HEK293 (cell line): ENCODE measurements around the gene CNTFR.

Experiments used
- GFI1B ChIP-seq: fragments of 450-650 bp; formaldehyde crosslinking; IDR thresholded peaks from 2 replicates; pipeline ENCODE4 v1.5.1; 2016; ENCODE audit warnings: missing biosample characterization, missing genetic modification characterization
- GLIS1 ChIP-seq: fragments of 450-650 bp; formaldehyde crosslinking; IDR thresholded peaks from 2 replicates; pipeline ENCODE4 v1.5.1; 2016; ENCODE audit warnings: missing biosample characterization, missing genetic modification characterization
- HOXA7 ChIP-seq: sonication (generic); formaldehyde crosslinking; IDR thresholded peaks from 2 replicates; pipeline ENCODE4 v1.8.1; 2022; ENCODE audit warnings: missing genetic modification reagents, borderline replicate concordance
- IKZF3 ChIP-seq: fragments of 450-650 bp; IDR thresholded peaks from 2 replicates; pipeline ENCODE4 v1.5.0; 2018; ENCODE audit warnings: missing biosample characterization, mild to moderate bottlenecking, missing genetic modification characterization, moderate library complexity
- KLF16 ChIP-seq: fragments of 450-650 bp; formaldehyde crosslinking; IDR thresholded peaks from 2 replicates; pipeline ENCODE4 v1.5.1; 2017; ENCODE audit warnings: missing biosample characterization, missing genetic modification characterization
- KLF8 ChIP-seq: fragments of 450-650 bp; formaldehyde crosslinking; IDR thresholded peaks from 2 replicates; pipeline ENCODE4 v1.5.1; 2016; ENCODE audit warnings: missing biosample characterization, missing genetic modification characterization
- TCF7L2 ChIP-seq: IDR thresholded peaks from 2 replicates; pipeline ENCODE4 v1.6.1; 2011; ENCODE audit warnings: low read depth, mild to moderate bottlenecking, inconsistent platforms, low read length, moderate library complexity, borderline replicate concordance
- ZBTB8A ChIP-seq: fragments of 450-650 bp; formaldehyde crosslinking; IDR thresholded peaks from 2 replicates; pipeline ENCODE4 v1.5.1; 2016; ENCODE audit warnings: missing biosample characterization, missing genetic modification characterization
- ZEB2 ChIP-seq: fragments of 450-650 bp; formaldehyde crosslinking; IDR thresholded peaks from 2 replicates; pipeline ENCODE4 v1.5.1; 2016; ENCODE audit warnings: missing biosample characterization, missing genetic modification characterization
- ZIC2 ChIP-seq: fragments of 450-650 bp; formaldehyde crosslinking; IDR thresholded peaks from 2 replicates; pipeline ENCODE4 v1.5.1; 2016; ENCODE audit warnings: missing biosample characterization, missing genetic modification characterization
- ZNF121 ChIP-seq: fragments of 450-650 bp; formaldehyde crosslinking; IDR thresholded peaks from 2 replicates; pipeline ENCODE4 v1.5.1; 2016; ENCODE audit warnings: missing biosample characterization, missing genetic modification characterization
- ZNF214 ChIP-seq: fragments of 450-650 bp; formaldehyde crosslinking; IDR thresholded peaks from 2 replicates; pipeline ENCODE4 v1.5.1; 2017; ENCODE audit warnings: missing biosample characterization, mild to moderate bottlenecking, missing genetic modification characterization, borderline replicate concordance
- ZNF23 ChIP-seq: fragments of 450-650 bp; formaldehyde crosslinking; IDR thresholded peaks from 2 replicates; pipeline ENCODE4 v1.5.1; 2016; ENCODE audit warnings: missing biosample characterization, missing genetic modification characterization, borderline replicate concordance
- ZNF24 ChIP-seq: fragments of 450-650 bp; formaldehyde crosslinking; IDR thresholded peaks from 2 replicates; pipeline ENCODE4 v1.5.1; 2016; ENCODE audit warnings: missing biosample characterization, missing genetic modification characterization
- ZNF350 ChIP-seq: fragments of 450-650 bp; formaldehyde crosslinking; IDR thresholded peaks from 2 replicates; pipeline ENCODE4 v1.5.0; 2017; ENCODE audit warnings: missing biosample characterization, mild to moderate bottlenecking, missing genetic modification characterization
- ZNF354C ChIP-seq: fragments of 450-650 bp; formaldehyde crosslinking; IDR thresholded peaks from 2 replicates; pipeline ENCODE4 v1.5.1; 2016; ENCODE audit warnings: missing biosample characterization, missing genetic modification characterization, low read depth, borderline replicate concordance
- ZNF423 ChIP-seq: fragments of 450-650 bp; formaldehyde crosslinking; IDR thresholded peaks from 2 replicates; pipeline ENCODE4 v1.5.1; 2016; ENCODE audit warnings: missing biosample characterization, missing genetic modification characterization
- ZNF426 ChIP-seq: fragments of 450-650 bp; formaldehyde crosslinking; IDR thresholded peaks from 2 replicates; pipeline ENCODE4 v1.5.1; 2017; ENCODE audit warnings: missing biosample characterization, missing genetic modification characterization, mild to moderate bottlenecking, inconsistent platforms, moderate library complexity
- ZNF501 ChIP-seq: fragments of 450-650 bp; formaldehyde crosslinking; IDR thresholded peaks from 2 replicates; pipeline ENCODE4 v1.5.1; 2016; ENCODE audit warnings: missing biosample characterization, missing genetic modification characterization
- ZNF654 ChIP-seq: fragments of 450-650 bp; formaldehyde crosslinking; IDR thresholded peaks from 2 replicates; pipeline ENCODE4 v1.5.1; 2016; ENCODE audit warnings: low read depth, missing biosample characterization, missing genetic modification characterization
- ZNF76 ChIP-seq: fragments of 450-650 bp; formaldehyde crosslinking; IDR thresholded peaks from 2 replicates; pipeline ENCODE4; 2016; ENCODE audit warnings: low read depth, missing biosample characterization, missing genetic modification characterization, borderline replicate concordance
- ZNF843 ChIP-seq: fragments of 450-650 bp; formaldehyde crosslinking; IDR thresholded peaks from 2 replicates; pipeline ENCODE4 v1.5.1; 2016; ENCODE audit warnings: missing biosample characterization, missing genetic modification characterization
- ZSCAN16 ChIP-seq: fragments of 450-650 bp; formaldehyde crosslinking; IDR thresholded peaks from 2 replicates; pipeline ENCODE4 v1.5.1; 2016; ENCODE audit warnings: missing biosample characterization, missing genetic modification characterization
- ZSCAN23 ChIP-seq: fragments of 450-650 bp; formaldehyde crosslinking; IDR thresholded peaks from 2 replicates; pipeline ENCODE4 v1.5.1; 2016; ENCODE audit warnings: missing biosample characterization, missing genetic modification characterization
- ZXDB ChIP-seq: fragments of 450-650 bp; formaldehyde crosslinking; IDR thresholded peaks from 2 replicates; pipeline ENCODE4 v1.5.1; 2016; ENCODE audit warnings: missing biosample characterization, missing genetic modification characterization
- TF ChIP-seq, protein P1 (sequence below): fragments of 450-650 bp; formaldehyde crosslinking; IDR thresholded peaks from 2 replicates; pipeline ENCODE4 v1.5.1; 2016; ENCODE audit warnings: missing biosample characterization, missing genetic modification characterization
- TF ChIP-seq, protein P2 (sequence below): fragments of 450-650 bp; formaldehyde crosslinking; IDR thresholded peaks from 2 replicates; pipeline ENCODE4 v1.5.1; 2017; ENCODE audit warnings: missing biosample characterization, missing genetic modification characterization
- TF ChIP-seq, protein P3 (sequence below): fragments of 450-650 bp; formaldehyde crosslinking; IDR thresholded peaks from 2 replicates; pipeline ENCODE4 v1.5.0; 2017; ENCODE audit warnings: missing biosample characterization, missing genetic modification characterization, borderline replicate concordance
- TF ChIP-seq, protein P4 (sequence below): fragments of 450-650 bp; formaldehyde crosslinking; IDR thresholded peaks from 2 replicates; pipeline ENCODE4 v1.5.1; 2016; ENCODE audit warnings: missing biosample characterization, missing genetic modification characterization
- TF ChIP-seq, protein P5 (sequence below): fragments of 450-650 bp; formaldehyde crosslinking; IDR thresholded peaks from 2 replicates; pipeline ENCODE4 v1.5.1; 2016; ENCODE audit warnings: missing biosample characterization, missing genetic modification characterization, borderline replicate concordance
- TF ChIP-seq, protein P6 (sequence below): fragments of 450-650 bp; formaldehyde crosslinking; IDR thresholded peaks from 2 replicates; pipeline ENCODE4 v1.5.1; 2016; ENCODE audit warnings: missing biosample characterization, missing genetic modification characterization

Gene CNTFR

DNA sequence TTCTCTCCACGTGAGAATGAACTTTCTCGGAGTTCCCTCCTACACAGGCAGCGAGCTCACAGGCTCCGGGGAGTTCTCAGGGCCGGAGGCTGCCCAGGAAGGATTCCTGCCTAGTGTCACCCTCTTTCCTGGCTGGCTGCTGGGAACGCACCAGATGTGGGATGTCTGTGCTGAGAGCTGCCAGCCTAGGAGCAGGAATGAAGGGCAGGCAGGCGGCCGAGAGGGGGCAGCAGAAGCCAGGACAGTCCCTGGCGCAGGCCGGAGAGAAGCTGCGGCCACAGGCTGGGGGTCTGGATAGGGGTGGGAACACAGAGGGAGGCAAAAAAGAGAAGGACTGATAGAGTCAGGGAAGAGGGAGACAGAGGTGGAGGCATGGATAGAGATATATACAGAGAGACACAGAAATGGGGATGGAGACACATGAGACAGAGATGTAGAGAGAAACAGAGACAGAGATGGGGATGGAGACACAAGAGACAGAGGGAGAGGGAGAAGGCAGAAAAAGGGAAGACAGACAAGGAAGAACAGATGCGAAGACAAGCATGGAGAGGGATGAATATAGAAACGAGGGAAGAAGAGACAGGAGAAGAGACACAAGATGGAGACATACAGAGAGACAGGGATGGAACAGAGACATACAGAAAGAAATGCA lies 41.4 kb downstream of the CNTFR start (continued):
- TF ChIP-seq, protein P1, sequence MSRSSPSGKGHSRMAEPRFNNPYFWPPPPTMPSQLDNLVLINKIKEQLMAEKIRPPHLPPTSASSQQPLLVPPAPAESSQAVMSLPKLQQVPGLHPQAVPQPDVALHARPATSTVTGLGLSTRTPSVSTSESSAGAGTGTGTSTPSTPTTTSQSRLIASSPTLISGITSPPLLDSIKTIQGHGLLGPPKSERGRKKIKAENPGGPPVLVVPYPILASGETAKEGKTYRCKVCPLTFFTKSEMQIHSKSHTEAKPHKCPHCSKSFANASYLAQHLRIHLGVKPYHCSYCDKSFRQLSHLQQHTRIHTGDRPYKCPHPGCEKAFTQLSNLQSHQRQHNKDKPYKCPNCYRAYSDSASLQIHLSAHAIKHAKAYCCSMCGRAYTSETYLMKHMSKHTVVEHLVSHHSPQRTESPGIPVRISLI (tag by site-specific recombination), result no peak
- TF ChIP-seq, protein P2, sequence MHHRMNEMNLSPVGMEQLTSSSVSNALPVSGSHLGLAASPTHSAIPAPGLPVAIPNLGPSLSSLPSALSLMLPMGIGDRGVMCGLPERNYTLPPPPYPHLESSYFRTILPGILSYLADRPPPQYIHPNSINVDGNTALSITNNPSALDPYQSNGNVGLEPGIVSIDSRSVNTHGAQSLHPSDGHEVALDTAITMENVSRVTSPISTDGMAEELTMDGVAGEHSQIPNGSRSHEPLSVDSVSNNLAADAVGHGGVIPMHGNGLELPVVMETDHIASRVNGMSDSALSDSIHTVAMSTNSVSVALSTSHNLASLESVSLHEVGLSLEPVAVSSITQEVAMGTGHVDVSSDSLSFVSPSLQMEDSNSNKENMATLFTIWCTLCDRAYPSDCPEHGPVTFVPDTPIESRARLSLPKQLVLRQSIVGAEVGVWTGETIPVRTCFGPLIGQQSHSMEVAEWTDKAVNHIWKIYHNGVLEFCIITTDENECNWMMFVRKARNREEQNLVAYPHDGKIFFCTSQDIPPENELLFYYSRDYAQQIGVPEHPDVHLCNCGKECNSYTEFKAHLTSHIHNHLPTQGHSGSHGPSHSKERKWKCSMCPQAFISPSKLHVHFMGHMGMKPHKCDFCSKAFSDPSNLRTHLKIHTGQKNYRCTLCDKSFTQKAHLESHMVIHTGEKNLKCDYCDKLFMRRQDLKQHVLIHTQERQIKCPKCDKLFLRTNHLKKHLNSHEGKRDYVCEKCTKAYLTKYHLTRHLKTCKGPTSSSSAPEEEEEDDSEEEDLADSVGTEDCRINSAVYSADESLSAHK (tag by site-specific recombination), result no peak
- TF ChIP-seq TCF7L2 (no peak), ZSCAN16 (no peak), ZEB2 (no peak), ZSCAN23 (tag by site-specific recombination) (no peak), ZNF501 (tag by site-specific recombination) (no peak), KLF8 (tag by site-specific recombination) (no peak), ZBTB8A (tag by site-specific recombination) (no peak), ZNF354C (no peak), ZNF76 (tag by site-specific recombination) (no peak), HOXA7 (no peak), ZNF24 (no peak), IKZF3 (tag by site-specific recombination) (no peak), ZNF350 (tag by site-specific recombination) (no peak), GFI1B (tag by site-specific recombination) (no peak), ZNF423 (tag by site-specific recombination) (no peak), KLF16 (tag by site-specific recombination) (no peak), ZNF843 (tag by site-specific recombination) (no peak), GLIS1 (peak; percentile 53), ZNF214 (tag by site-specific recombination) (no peak), ZXDB (tag by site-specific recombination) (no peak), ZIC2 (tag by site-specific recombination) (peak; percentile 20; the same call in 1 of the 2 replicates), ZNF654 (tag by site-specific recombination) (peak; percentile 51), ZNF23 (tag by site-specific recombination) (no peak), ZNF426 (tag by site-specific recombination) (no peak), ZNF121 (tag by site-specific recombination) (no peak)
- TF ChIP-seq, protein P3, sequence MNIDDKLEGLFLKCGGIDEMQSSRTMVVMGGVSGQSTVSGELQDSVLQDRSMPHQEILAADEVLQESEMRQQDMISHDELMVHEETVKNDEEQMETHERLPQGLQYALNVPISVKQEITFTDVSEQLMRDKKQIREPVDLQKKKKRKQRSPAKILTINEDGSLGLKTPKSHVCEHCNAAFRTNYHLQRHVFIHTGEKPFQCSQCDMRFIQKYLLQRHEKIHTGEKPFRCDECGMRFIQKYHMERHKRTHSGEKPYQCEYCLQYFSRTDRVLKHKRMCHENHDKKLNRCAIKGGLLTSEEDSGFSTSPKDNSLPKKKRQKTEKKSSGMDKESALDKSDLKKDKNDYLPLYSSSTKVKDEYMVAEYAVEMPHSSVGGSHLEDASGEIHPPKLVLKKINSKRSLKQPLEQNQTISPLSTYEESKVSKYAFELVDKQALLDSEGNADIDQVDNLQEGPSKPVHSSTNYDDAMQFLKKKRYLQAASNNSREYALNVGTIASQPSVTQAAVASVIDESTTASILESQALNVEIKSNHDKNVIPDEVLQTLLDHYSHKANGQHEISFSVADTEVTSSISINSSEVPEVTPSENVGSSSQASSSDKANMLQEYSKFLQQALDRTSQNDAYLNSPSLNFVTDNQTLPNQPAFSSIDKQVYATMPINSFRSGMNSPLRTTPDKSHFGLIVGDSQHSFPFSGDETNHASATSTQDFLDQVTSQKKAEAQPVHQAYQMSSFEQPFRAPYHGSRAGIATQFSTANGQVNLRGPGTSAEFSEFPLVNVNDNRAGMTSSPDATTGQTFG, result no peak
- TF ChIP-seq, protein P4, sequence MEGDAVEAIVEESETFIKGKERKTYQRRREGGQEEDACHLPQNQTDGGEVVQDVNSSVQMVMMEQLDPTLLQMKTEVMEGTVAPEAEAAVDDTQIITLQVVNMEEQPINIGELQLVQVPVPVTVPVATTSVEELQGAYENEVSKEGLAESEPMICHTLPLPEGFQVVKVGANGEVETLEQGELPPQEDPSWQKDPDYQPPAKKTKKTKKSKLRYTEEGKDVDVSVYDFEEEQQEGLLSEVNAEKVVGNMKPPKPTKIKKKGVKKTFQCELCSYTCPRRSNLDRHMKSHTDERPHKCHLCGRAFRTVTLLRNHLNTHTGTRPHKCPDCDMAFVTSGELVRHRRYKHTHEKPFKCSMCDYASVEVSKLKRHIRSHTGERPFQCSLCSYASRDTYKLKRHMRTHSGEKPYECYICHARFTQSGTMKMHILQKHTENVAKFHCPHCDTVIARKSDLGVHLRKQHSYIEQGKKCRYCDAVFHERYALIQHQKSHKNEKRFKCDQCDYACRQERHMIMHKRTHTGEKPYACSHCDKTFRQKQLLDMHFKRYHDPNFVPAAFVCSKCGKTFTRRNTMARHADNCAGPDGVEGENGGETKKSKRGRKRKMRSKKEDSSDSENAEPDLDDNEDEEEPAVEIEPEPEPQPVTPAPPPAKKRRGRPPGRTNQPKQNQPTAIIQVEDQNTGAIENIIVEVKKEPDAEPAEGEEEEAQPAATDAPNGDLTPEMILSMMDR, result peak; percentile 81
- TF ChIP-seq, protein P5, sequence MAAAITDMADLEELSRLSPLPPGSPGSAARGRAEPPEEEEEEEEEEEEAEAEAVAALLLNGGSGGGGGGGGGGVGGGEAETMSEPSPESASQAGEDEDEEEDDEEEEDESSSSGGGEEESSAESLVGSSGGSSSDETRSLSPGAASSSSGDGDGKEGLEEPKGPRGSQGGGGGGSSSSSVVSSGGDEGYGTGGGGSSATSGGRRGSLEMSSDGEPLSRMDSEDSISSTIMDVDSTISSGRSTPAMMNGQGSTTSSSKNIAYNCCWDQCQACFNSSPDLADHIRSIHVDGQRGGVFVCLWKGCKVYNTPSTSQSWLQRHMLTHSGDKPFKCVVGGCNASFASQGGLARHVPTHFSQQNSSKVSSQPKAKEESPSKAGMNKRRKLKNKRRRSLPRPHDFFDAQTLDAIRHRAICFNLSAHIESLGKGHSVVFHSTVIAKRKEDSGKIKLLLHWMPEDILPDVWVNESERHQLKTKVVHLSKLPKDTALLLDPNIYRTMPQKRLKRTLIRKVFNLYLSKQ (tag by site-specific recombination), result no peak
- TF ChIP-seq, protein P6, sequence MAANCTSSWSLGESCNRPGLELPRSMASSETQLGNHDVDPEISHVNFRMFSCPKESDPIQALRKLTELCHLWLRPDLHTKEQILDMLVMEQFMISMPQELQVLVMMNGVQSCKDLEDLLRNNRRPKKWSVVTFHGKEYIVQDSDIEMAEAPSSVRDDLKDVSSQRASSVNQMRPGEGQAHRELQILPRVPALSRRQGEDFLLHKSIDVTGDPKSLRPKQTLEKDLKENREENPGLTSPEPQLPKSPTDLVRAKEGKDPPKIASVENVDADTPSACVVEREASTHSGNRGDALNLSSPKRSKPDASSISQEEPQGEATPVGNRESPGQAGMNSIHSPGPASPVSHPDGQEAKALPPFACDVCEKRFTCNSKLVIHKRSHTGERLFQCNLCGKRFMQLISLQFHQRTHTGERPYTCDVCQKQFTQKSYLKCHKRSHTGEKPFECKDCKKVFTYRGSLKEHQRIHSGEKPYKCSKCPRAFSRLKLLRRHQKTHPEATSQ (tag by site-specific recombination), result no peak
